Duodenal mucosa (tissue), 2 donors: ENCODE results near the gene AOAH.
"Not testable (repeated sequence)": the region's sequence is repeated elsewhere in the genome, so short reads cannot be mapped to it uniquely, and the experiment has no call there.

Experiments
- H3K27ac ChIP-seq: one replicate; pipeline ENCODE4 v1.7.0; 2013; ENCODE audit warnings: low read depth, low read length
- H3K27me3 ChIP-seq, 2 donors: one replicate each; pipeline ENCODE4 v1.7.0; 2013; ENCODE audit warnings: low read length in 2 of 2, control low read depth in 1 of 2; ENCODE audit not compliant: insufficient read depth in 2 of 2, control insufficient read depth in 1 of 2
- H3K36me3 ChIP-seq, 2 donors: one replicate each; pipeline ENCODE4 v1.7.0; 2013; ENCODE audit warnings: low read length in 2 of 2, control low read depth in 1 of 2; ENCODE audit not compliant: insufficient read depth in 2 of 2, control insufficient read depth in 1 of 2
- H3K4me1 ChIP-seq, 2 donors: one replicate each; pipeline ENCODE4 v1.7.0; 2013; ENCODE audit warnings: low read length in 2 of 2, control low read depth in 1 of 2; ENCODE audit not compliant: insufficient read depth in 2 of 2, control insufficient read depth in 1 of 2
- H3K4me3 ChIP-seq, 2 donors: one replicate each; pipeline ENCODE4 v1.7.0; 2013; ENCODE audit warnings: low read length in 2 of 2, low read depth in 1 of 2
- H3K9ac ChIP-seq, 2 donors: one replicate each; pipeline ENCODE4 v1.7.0; 2013; ENCODE audit warnings: low read length in 2 of 2, low read depth in 1 of 2
- H3K9me3 ChIP-seq, 2 donors: one replicate each; pipeline ENCODE4 v1.7.0; 2013; ENCODE audit warnings: low read length in 2 of 2, control low read depth in 1 of 2; ENCODE audit not compliant: control insufficient read depth in 1 of 2

Gene AOAH

DNA sequence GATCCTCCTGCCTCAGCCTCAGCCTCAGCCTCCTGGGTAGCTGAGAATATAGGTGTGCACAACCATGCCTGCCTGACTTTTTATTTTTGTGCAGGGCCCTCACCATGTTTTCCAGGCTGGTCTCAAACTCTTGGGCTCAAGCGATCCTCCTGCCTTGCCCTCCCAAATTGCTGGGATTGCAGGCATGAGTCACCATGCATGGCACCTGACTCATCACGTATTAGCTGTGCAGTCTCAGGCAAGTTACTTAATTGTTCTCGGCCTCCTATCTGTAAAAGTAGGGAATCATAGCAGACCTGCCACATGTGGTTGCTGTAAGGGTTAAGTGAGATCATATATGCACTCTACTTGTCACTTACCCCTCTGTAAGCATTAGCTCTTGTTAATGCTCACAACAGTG, 217.5 kb downstream of the AOAH start:
- H3K9ac ChIP-seq: no peak overlapping the region
- H3K27ac ChIP-seq: no peak overlapping the region
- H3K4me3 ChIP-seq: no peak overlapping the region
- no peaks in the 10 kb centered on the region for H3K27me3 ChIP-seq
- no peaks in the 10 kb centered on the region for H3K9me3 ChIP-seq
- H3K36me3 ChIP-seq: no peaks in the 10 kb centered on the region
- no peaks in the 10 kb centered on the region for H3K4me1 ChIP-seq

DNA sequence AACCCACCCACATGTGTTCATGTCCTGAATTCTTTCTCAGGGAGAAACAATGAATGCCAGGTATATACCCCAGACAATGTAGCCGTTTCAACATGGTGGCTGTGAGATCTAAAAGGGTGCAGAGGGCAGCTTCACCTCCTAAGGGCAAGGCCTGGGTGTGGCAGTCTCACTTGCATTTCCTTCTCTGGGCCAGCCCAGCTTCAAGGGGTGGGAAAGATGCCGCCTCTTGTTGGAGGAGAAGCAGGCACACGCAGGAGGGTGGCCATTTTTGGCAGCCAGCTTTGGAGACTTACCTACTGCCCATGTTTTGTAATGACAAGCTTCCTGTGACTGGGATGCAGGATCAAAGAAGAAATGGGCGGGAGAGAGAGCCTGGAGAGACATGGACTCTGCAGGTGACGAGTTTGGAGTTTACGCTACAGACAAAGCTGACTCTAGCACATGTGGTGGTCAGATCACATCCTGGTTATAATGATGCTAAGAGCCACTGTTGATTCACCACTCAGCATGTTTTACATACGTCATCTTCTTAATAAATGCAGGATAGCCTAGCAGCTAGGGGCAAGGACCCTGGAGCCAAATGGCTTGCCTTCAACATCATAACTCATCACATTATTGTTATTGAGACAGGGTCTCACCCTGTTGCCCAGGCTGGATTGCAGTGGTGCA, 218.0 kb downstream of the AOAH start:
- Histone ChIP-seq H3K9me3 (no peaks in the 10 kb centered on the region), H3K36me3 (no peaks in the 10 kb centered on the region), H3K9ac (no peak overlapping the region), H3K27ac (no peak overlapping the region), H3K4me1 (no peaks in the 10 kb centered on the region), H3K27me3 (no peaks in the 10 kb centered on the region), H3K4me3 (no peak overlapping the region)

DNA sequence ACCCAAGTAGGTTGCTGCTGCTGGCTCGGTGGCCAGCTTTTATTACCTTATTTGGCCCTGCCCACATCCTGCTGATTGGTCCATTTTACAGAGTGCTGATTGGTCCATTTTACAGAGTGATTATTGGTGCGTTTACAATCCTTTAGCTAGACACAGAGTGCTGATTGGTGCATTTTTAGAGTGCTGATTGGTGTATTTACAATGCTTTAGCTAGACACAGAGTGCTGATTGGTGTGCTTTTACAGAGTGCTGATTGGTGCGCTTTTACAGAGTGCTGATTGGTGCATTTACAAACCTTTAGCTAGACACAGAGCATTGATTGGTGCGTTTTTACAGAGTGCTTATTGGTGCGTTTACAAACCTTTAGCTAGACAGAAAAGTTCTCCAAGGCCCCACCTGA, 219.7 kb downstream of the AOAH start:
- H3K27me3 ChIP-seq, H3K9ac ChIP-seq, H3K4me3 ChIP-seq, H3K9me3 ChIP-seq, H3K4me1 ChIP-seq, H3K36me3 ChIP-seq, H3K27ac ChIP-seq: not testable (repeated sequence)

DNA sequence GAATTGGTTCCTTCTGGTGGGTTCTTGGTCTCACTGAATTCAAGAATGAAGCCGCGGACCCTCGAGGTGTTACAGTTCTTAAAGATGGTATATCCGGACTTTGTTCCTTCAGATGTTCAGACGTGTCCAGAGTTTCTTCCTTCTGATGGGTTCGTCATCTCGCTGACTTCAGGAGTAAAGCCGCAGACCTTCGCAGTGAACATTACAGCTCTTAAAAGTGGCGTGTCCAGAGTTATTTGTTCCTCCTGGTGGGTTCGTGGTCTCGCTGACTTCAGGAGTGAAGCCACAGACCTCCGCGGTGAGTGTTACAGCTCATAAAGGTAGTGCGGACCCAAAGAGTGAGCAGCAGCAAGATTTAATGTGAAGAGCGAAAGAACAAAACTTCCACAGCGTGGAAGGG, 220.1 kb downstream of the AOAH start:
- H3K9me3 ChIP-seq, H3K9ac ChIP-seq, H3K4me3 ChIP-seq, H3K36me3 ChIP-seq, H3K27ac ChIP-seq, H3K27me3 ChIP-seq, H3K4me1 ChIP-seq: not testable (repeated sequence)

DNA sequence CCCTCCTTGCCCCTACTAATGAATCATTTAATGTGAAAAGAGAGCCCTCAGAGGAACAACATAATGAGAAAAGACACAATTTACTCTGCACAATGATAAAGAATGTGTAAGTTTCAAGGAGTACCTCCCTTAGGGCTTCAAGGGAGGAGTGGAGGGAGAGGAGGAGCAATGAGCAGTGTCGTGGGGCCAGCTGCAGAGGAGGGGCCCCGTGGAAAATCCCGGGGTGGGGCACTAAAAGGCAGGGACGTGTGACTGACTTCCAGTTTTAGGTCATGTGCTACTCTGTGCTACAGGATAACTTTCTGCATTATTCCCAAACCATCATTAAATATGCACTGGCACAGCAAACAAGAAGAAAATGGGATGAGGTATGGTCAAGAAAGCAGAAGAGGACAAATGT, 226.5 kb downstream of the AOAH start:
- H3K9ac ChIP-seq: no peak overlapping the region
- H3K4me1 ChIP-seq: no peaks in the 10 kb centered on the region
- no peaks in the 10 kb centered on the region for H3K27me3 ChIP-seq
- no peaks in the 10 kb centered on the region for H3K9me3 ChIP-seq
- H3K4me3 ChIP-seq: no peak overlapping the region
- H3K27ac ChIP-seq: no peak overlapping the region
- no peaks in the 10 kb centered on the region for H3K36me3 ChIP-seq

DNA sequence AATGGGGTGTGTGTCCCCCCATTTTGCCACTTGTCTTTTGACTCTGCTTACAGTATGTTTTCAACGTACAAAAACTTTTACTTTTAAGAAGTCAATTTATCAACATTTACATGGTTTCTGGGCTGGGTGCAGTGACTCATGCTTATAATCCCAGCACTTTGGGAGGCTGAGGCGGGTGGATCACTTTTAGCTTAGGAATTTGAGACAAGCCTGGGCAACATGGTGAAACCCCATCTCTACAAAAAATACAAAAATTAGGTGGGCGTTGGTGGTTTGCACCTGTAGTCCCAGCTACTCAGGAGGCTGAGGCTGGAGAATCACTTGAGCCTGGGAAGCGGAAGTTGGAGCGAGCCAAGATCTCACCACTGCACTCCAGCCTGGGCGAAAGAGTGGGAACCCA, 227.1 kb downstream of the AOAH start:
- not testable (repeated sequence) for H3K27ac ChIP-seq, H3K9me3 ChIP-seq, H3K36me3 ChIP-seq, H3K4me1 ChIP-seq, H3K27me3 ChIP-seq, H3K4me3 ChIP-seq, H3K9ac ChIP-seq

DNA sequence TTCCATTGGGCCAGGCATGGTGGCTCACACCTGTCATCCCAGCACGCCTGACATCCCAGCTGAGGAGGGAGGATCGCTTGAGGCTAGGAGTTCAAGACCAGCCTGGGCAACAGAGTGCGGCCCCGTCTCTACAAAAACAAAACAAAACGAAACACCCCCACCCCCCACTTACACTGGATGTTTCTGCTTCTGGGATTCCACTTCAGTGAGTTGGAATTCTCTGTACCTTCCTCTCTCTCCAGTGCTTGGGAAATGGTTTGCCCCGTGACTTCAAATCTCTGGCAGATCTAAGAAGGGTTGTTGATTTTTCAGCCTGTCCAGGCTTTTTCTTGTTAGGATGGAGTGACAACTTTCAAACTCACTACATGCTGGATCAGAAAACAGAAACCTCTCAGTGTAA, 227.7 kb downstream of the AOAH start:
- Histone ChIP-seq H3K36me3 (no peaks in the 10 kb centered on the region), H3K9me3 (no peaks in the 10 kb centered on the region), H3K27me3 (no peaks in the 10 kb centered on the region), H3K9ac (no peak overlapping the region), H3K4me3 (no peak overlapping the region), H3K27ac (no peak overlapping the region), H3K4me1 (no peaks in the 10 kb centered on the region)

DNA sequence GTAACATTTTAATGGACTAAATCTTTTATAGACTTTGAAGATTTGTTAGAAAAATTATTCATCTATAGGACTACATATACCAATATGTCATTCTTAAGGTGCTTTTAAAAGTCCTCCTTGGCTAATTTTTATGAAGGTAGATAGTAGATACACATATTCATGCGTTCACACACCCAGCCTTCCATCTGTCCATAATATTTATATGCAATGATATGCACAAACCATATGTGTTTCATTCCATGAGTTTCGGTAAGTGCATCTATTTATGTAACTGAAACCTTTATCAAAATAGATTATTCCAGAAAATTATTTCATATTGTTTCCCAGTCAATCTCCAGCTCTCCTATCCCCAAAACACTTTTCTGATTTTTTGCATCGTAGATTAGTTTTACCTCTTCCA, 233.0 kb downstream of the AOAH start:
- H3K27ac ChIP-seq: no peak overlapping the region
- H3K4me3 ChIP-seq: no peak overlapping the region
- H3K27me3 ChIP-seq: no peaks in the 10 kb centered on the region
- H3K9me3 ChIP-seq: no peaks in the 10 kb centered on the region
- no peak overlapping the region for H3K9ac ChIP-seq
- H3K36me3 ChIP-seq: no peaks in the 10 kb centered on the region
- no peaks in the 10 kb centered on the region for H3K4me1 ChIP-seq

DNA sequence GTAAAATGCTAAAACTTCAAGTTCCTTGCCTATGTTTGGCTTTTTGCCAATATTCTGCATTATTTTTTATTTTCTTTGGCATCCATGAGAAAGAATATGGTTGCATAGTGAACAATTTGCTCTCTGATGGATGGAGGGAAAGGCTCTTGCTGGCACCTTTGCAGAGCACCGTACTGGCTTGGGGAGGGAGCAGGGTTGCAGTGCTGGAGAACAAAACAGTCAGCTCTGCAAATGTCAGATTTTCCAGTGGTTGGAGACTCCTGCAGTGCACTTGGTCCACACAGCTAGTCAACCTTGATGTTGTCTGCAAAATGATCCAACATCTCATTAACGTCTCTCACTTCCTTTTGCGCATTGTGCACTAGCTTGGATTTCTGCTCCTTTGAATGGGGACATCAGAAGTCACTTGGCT, 233.9 kb downstream of the AOAH start:
- Histone ChIP-seq H3K36me3 (no peaks in the 10 kb centered on the region), H3K27me3 (no peaks in the 10 kb centered on the region), H3K9ac (no peak overlapping the region), H3K4me3 (no peak overlapping the region), H3K27ac (no peak overlapping the region), H3K4me1 (no peaks in the 10 kb centered on the region), H3K9me3 (no peaks in the 10 kb centered on the region)

DNA sequence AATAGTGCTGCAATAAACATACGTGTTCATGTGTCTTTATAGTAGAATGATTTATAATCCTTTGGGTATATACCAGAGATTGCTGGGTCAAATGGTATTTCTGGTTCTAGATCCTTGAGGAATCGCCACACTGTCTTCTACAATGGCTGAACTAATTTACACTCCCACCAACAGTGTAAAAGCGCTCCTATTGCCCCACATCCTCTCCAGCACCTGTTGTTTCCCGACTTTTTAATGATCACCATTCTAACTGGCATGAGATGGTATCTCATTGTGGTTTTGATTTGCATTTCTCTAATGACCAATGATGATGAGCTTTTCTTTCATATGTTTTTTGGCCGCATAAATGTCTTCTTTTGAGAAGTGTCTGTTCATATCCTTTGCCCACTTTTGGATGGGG, 235.6 kb downstream of the AOAH start:
- not testable (repeated sequence) for H3K27me3 ChIP-seq, H3K4me3 ChIP-seq, H3K27ac ChIP-seq, H3K9ac ChIP-seq, H3K36me3 ChIP-seq, H3K4me1 ChIP-seq, H3K9me3 ChIP-seq

DNA sequence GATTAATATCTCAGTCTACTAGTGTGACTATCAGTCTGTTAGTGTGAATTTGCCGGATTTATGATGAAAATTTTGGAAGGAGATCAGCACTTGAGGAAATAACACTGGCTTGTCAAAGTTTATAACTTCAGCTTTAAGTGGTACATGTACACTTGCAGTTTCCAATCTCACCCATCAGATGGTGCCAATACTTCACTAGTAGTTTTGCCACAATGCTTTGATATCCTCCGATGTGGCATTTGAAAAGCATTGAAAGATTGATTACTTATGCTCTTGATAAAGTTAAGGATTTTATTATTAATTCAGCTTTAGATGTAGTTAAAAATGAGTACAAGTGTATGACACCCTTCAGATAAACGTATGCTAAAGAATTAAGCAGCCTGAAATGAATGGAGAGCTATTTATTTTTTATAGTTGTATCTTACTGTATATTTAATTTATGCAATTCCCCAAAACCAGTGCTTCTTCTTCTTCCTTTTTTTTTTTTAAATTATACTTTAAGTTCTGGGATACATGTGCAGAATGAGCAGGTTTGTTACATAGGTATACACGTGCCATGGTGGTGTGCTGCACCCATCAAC, 236.4 kb downstream of the AOAH start:
- Histone ChIP-seq H3K27ac (no peak overlapping the region), H3K36me3 (no peaks in the 10 kb centered on the region), H3K9ac (no peak overlapping the region), H3K4me1 (no peaks in the 10 kb centered on the region), H3K27me3 (no peaks in the 10 kb centered on the region), H3K9me3 (no peaks in the 10 kb centered on the region), H3K4me3 (no peak overlapping the region)
